Testis (tissue), 5 donors: ENCODE data around the gene ABCD4. TPM values are rescaled to one million over a fixed set of nuclear protein-coding genes. Genes with fewer than 3 reads are reported as not detected.

Source experiments
- DNase-seq: peaks from one replicate; pipeline ENCODE4 v3.0.0-alpha.2; 2019
- H3K27ac ChIP-seq, 2 donors: fragments of 200-600 bp; sonication (generic); one replicate each; pipeline ENCODE4 v1.5.1; 2019
- H3K27me3 ChIP-seq: fragments of 200-600 bp; sonication (generic); one replicate; pipeline ENCODE4 v1.5.1; 2019
- H3K36me3 ChIP-seq: fragments of 200-600 bp; sonication (generic); one replicate; pipeline ENCODE4 v1.5.1; 2017; ENCODE audit warnings: low read depth; ENCODE audit errors: missing control alignments
- H3K4me1 ChIP-seq: fragments of 200-600 bp; sonication (generic); one replicate; pipeline ENCODE4 v1.5.1; 2019
- H3K4me3 ChIP-seq, 2 donors: fragments of 200-600 bp; sonication (generic); one replicate each; pipeline ENCODE4 v1.5.1; 2017 to 2019
- H3K9me3 ChIP-seq: fragments of 200-600 bp; sonication (generic); one replicate; pipeline ENCODE4 v1.5.1; 2017
- CTCF ChIP-seq, 3 experiments: fragments of 450-650 bp in 2 of 3; fragments of 200-600 bp in 1 of 3; sonication (generic) in 1 of 3; IDR thresholded peaks; one replicate each; pipeline ENCODE4 v1.5.1; 2016 to 2019; ENCODE audit warnings: antibody characterized with exemption in 3 of 3, mild to moderate bottlenecking in 2 of 3, moderate library complexity in 1 of 3
- POLR2A ChIP-seq: fragments of 450-650 bp; IDR thresholded peaks from one replicate; pipeline ENCODE4 v1.6.1; 2017; ENCODE audit warnings: antibody characterized with exemption, mild to moderate bottlenecking, moderate library complexity
- WGBS, 2 donors: methylation state at CpG; one replicate each; pipeline ENCODE4 v1.1.5; 2018; 5-methylcytosine and 5-hydroxymethylcytosine counted together
- intact Hi-C: fragments of 100-400 bp; cut with DNase I; formaldehyde crosslinking; loops from one replicate; pipeline ENCODE4 v1.15.1; 2023; ENCODE audit warnings: low total_unique reads
- long read RNA-seq, 2 donors: transcript quantifications; one replicate each; lab custom pipeline, GENCODE V29; 2026
- polyA plus RNA-seq: library from polyadenylated mRNA; stranded (reverse); fragments of 350-450 nt; fragmentation: Illumina TruSeq; extraction: RNeasy Lipid Tissue Mini Kit (QIAGEN cat#74804); gene quantifications from one replicate; pipeline ENCODE4 v1.2.3, GENCODE V29; 2014; ENCODE audit warnings: low read depth, low replicate concordance; ENCODE audit not compliant: insufficient read depth
- total RNA-seq, 2 donors: library from RNA; depleted of rRNA; stranded (reverse); fragments of >200 nt; gene quantifications; one replicate each; pipeline ENCODE4 v1.2.3, GENCODE V29; 2016

Gene ABCD4
- 10 to 100 TPM; 86.7 to 89.4 TPM for total RNA-seq
- polyA plus RNA-seq, result 53.8 TPM
- long read RNA-seq, donor 1, partial matches to known transcripts, result 15 of 21 reads
- long read RNA-seq, donor 1, other reads (novel, unspliced or antisense), result 0 of 21 reads
- long read RNA-seq, donor 2, partial matches to known transcripts, result 8 of 14 reads
- long read RNA-seq, donor 2, other reads (novel, unspliced or antisense), result 0 of 14 reads

- no peaks in the 10 kb centered on the region for H3K9me3 ChIP-seq
- no peaks in the 10 kb centered on the region for H3K4me1 ChIP-seq
- DNase-seq, result peak; percentile 99
- H3K36me3 ChIP-seq, result no peaks in the 10 kb centered on the region
- H3K4me3 ChIP-seq, result peak within 1 kb of the TSS; percentile 83 to 86
- H3K27ac ChIP-seq, result peak within 1 kb of the TSS; percentile 83 to 90
- H3K27me3 ChIP-seq, result no peaks in the 10 kb centered on the region
- 8 to 10% methylated on average over 35 to 54 of the region's 61 CpGs for WGBS, 2 donors
- no peak for TF ChIP-seq POLR2A
- peak; percentile 6 to 52 (median 41) for TF ChIP-seq CTCF (IDR thresholded peaks at IDR 0.05)
- intact Hi-C loops, result no loop called here
Measured at GRCh38 chr14:74302634-74303569, at the start of gene ABCD4. TSS of gene ABCD4 (minus strand) at chr14:74302934. CDS start at chr14:74302912, 22 bp downstream.

DNA sequence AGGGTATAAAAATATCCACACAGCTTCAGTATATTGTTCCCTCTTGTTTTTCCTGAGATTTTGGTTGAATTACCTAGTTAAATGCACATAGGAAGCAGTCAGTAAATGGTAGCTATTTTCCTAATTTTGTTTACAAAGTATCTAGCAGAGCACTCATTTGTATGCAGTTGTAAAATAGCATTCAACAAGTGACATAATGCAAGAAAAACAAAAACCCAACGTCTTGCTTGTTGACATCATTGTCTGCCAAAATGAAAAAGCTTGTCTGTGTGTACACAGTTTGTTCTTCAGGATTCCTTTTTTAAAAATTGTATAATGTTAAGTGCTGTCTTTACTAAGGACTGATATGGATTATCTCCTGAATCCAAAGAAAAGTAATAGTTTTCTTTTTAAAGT is 48.2 kb upstream of the ABCD4 start:
- Histone ChIP-seq H3K4me1 (no peaks in the 10 kb centered on the region), H3K9me3 (no peaks in the 10 kb centered on the region), H3K36me3 (no peaks in the 10 kb centered on the region), H3K27ac (no peak overlapping the region), H3K4me3 (no peak overlapping the region), H3K27me3 (no peaks in the 10 kb centered on the region)
- intact Hi-C loops, result no loop called here
- TF ChIP-seq CTCF (IDR thresholded peaks at IDR 0.05), result no peak
- no peak for DNase-seq
- WGBS, 2 donors, result 3 to 6% methylated on average over 1 of the region's 1 CpG

DNA sequence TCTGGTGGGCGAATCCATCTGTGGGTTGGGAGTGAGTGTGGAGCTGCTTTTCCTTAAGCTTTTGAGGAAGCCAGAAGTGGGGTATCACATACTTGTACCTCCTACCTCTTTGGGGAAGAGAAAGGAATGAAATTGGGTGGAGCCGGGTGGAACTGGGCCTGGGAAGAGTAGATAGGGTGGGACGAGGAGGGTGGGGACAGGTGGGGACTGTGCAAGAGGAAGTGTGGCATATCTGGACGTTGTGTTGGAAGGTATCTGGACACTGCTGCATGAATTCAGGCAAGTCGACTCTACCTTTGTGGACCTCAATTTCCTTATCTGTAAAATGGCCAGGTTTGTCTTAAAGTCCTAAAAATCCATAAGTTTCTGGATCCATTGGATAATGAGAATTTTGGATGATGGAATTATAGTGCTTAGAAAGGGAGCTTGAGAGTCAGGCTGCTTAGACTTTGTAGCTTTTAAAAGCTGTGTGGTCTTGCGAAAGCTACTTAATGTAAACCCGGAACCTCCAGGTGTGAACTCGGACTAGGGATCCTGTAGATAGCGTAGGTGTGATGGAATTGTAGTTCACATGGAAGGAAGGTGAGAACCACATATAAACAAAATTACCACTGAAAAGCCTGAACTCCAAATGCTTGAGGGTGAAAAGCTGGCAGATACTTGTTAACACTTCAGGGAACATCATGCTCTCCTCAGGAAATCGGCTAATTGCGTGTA is 47.6 kb upstream of the ABCD4 start:
- Histone ChIP-seq H3K27me3 (no peaks in the 10 kb centered on the region), H3K4me3 (no peak overlapping the region), H3K9me3 (no peaks in the 10 kb centered on the region), H3K27ac (no peak overlapping the region), H3K4me1 (no peaks in the 10 kb centered on the region), H3K36me3 (no peaks in the 10 kb centered on the region)
- 49 to 57% methylated on average over 11 of the region's 11 CpGs for WGBS, 2 donors
- TF ChIP-seq POLR2A, result no peak
- TF ChIP-seq CTCF (IDR thresholded peaks at IDR 0.05), result no peak
- no peak for DNase-seq
- intact Hi-C loops, result no loop called here

DNA sequence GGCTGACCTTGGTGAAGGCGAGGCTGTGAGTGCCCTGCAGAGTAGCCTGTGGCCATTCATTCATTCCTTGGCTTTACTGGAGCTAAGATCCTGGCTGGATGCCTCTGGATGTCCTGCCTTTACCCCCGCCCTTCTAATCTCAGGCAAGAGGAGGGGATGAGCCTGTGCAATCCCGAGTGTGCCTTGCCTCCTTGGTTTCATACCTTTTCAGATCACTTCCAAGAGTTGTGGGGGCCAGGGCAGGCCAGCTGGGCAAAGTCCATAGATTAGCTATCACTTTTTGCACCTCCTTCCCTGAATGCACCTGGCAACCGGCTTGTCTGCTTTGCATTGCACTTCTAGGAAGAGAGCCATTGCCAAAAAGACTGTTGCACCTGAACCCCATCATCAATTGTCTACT is 47.0 kb upstream of the ABCD4 start:
- 59 to 72% methylated on average over 4 of the region's 4 CpGs for WGBS, 2 donors
- intact Hi-C loops, result no loop called here

More for the DNA sequence above, 47.0 kb upstream of the ABCD4 start:
- H3K36me3 ChIP-seq, result no peaks in the 10 kb centered on the region
- DNase-seq, result no peak
- TF ChIP-seq POLR2A (no peak), CTCF (IDR thresholded peaks at IDR 0.05) (no peak)
- H3K27me3 ChIP-seq, result no peaks in the 10 kb centered on the region
- H3K9me3 ChIP-seq, result no peaks in the 10 kb centered on the region
- H3K27ac ChIP-seq, result no peak overlapping the region
- no peak overlapping the region for H3K4me3 ChIP-seq
- no peaks in the 10 kb centered on the region for H3K4me1 ChIP-seq
